ENCODE results near the gene SOCS7. TPM values are rescaled to one million over a fixed set of nuclear protein-coding genes. Genes with fewer than 3 reads are reported as not detected.

The SOCS7 gene
- total and polyA plus RNA-seq, 2 experiments from 2014 or later, result 2.7 to 15.9 TPM

DNA sequence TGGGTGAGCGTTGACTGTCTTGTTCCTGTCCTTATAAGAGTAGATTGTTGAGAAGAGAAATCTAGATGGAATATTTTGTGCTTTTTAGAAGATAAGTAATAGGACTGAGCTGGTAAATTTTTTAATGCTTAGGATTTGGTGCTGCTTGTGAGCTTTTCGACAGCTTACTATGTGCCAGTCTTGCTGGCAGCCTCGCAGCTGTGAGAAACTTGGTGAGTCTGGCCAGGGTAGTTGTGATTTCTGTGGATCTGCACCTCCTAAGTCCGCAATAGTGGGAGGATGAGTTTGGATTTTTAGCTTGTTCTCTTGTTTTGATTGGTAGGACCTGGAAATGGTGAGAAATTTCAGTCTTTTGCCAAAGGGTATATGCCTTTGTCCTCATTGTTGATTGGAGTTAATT, 3.6 kb downstream of the SOCS7 start:
- H3K9me3 ChIP-seq (ENCODE audit: low read depth), result no peaks in the 10 kb centered on the region
- no peak overlapping the region for H3K27ac ChIP-seq
- no peaks in the 10 kb centered on the region for H3K9me2 ChIP-seq (replicated peaks; ENCODE audit: insufficient read depth)
- peaks cover 81% of the 10 kb centered on the region for H3K79me2 ChIP-seq
- H4K20me1 ChIP-seq (ENCODE audit: insufficient read depth, poor library complexity, severe bottlenecking), result peaks cover 44% of the 10 kb centered on the region
- H2AFZ ChIP-seq, result no peak overlapping the region
- peak overlapping the region; percentile 98 for H3K4me2 ChIP-seq
- no peak overlapping the region for H3K4me3 ChIP-seq
- no peaks in the 10 kb centered on the region for H3K27me3 ChIP-seq
- DNase-seq (ENCODE audit: low spot score), result no peak
- H3K36me3 ChIP-seq (replicated peaks; ENCODE audit: insufficient read depth, low read depth), result no peaks in the 10 kb centered on the region
- 90% methylated on average over 4 of the region's 4 CpGs for WGBS (ENCODE audit: low lambda C conversion rate, missing lambda C conversion rate)
- peaks cover 45% of the 10 kb centered on the region for H3K4me1 ChIP-seq (ENCODE audit: insufficient read depth)
- TF ChIP-seq EZH2 (IDR thresholded peaks at IDR 0.05; ENCODE audit: borderline replicate concordance) (no peak), EZH2phosphoT487 (IDR thresholded peaks at IDR 0.05; ENCODE audit: low read depth, severe bottlenecking, unreplicated experiment) (no peak)
- TF ChIP-seq, protein P1, sequence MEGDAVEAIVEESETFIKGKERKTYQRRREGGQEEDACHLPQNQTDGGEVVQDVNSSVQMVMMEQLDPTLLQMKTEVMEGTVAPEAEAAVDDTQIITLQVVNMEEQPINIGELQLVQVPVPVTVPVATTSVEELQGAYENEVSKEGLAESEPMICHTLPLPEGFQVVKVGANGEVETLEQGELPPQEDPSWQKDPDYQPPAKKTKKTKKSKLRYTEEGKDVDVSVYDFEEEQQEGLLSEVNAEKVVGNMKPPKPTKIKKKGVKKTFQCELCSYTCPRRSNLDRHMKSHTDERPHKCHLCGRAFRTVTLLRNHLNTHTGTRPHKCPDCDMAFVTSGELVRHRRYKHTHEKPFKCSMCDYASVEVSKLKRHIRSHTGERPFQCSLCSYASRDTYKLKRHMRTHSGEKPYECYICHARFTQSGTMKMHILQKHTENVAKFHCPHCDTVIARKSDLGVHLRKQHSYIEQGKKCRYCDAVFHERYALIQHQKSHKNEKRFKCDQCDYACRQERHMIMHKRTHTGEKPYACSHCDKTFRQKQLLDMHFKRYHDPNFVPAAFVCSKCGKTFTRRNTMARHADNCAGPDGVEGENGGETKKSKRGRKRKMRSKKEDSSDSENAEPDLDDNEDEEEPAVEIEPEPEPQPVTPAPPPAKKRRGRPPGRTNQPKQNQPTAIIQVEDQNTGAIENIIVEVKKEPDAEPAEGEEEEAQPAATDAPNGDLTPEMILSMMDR (IDR thresholded peaks at IDR 0.05; ENCODE audit: poor library complexity), result no peak

DNA sequence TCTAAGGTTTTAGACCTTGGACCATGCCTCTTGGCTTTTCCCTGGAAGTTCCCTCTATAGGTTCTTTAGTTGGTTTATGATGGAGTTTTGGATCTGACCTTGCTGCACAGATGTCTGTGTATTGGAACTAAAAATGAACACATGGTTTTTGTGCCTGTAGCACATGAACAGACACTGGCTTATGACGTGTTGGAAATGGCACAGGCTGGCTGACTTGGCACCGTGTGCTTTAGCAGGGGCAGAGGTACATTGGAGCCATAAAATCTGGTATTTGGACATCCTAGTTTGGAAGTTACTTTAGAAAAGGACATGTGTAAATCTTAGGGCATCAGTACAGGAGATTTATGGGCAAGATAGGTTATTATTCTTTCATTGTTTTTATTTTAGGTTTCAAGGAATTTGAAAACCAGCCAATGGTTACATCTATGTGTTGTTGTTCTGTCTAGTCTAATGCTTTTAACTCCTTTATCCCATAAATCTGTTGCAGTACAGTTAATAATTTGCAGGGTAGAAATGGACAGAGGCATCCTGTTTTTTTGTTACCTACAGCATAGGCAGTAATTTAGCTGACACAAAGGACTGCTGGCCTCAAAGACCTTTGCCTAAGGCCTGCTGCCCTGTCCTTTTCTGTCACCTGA, 6.0 kb downstream of the SOCS7 start:
- Histone ChIP-seq H4K20me1 (ENCODE audit: insufficient read depth, poor library complexity, severe bottlenecking) (peaks cover 47% of the 10 kb centered on the region), H3K9me2 (replicated peaks; ENCODE audit: insufficient read depth) (no peaks in the 10 kb centered on the region), H3K27ac (peak overlapping the region; percentile 12), H3K79me2 (peaks cover 94% of the 10 kb centered on the region), H3K4me3 (no peak overlapping the region), H3K4me2 (peak overlapping the region; percentile 45), H3K27me3 (no peaks in the 10 kb centered on the region), H2AFZ (no peak overlapping the region), H3K4me1 (ENCODE audit: insufficient read depth) (peaks cover 44% of the 10 kb centered on the region), H3K9me3 (ENCODE audit: low read depth) (no peaks in the 10 kb centered on the region), H3K36me3 (replicated peaks; ENCODE audit: insufficient read depth, low read depth) (no peaks in the 10 kb centered on the region)
- TF ChIP-seq EZH2phosphoT487 (IDR thresholded peaks at IDR 0.05; ENCODE audit: low read depth, severe bottlenecking, unreplicated experiment) (no peak), EZH2 (IDR thresholded peaks at IDR 0.05; ENCODE audit: borderline replicate concordance) (no peak)
- TF ChIP-seq, protein P1 (IDR thresholded peaks at IDR 0.05; ENCODE audit: poor library complexity), result no peak
- no peak for DNase-seq (ENCODE audit: low spot score)
- WGBS (ENCODE audit: low lambda C conversion rate, missing lambda C conversion rate), result 46% methylated on average over 2 of the region's 2 CpGs

DNA sequence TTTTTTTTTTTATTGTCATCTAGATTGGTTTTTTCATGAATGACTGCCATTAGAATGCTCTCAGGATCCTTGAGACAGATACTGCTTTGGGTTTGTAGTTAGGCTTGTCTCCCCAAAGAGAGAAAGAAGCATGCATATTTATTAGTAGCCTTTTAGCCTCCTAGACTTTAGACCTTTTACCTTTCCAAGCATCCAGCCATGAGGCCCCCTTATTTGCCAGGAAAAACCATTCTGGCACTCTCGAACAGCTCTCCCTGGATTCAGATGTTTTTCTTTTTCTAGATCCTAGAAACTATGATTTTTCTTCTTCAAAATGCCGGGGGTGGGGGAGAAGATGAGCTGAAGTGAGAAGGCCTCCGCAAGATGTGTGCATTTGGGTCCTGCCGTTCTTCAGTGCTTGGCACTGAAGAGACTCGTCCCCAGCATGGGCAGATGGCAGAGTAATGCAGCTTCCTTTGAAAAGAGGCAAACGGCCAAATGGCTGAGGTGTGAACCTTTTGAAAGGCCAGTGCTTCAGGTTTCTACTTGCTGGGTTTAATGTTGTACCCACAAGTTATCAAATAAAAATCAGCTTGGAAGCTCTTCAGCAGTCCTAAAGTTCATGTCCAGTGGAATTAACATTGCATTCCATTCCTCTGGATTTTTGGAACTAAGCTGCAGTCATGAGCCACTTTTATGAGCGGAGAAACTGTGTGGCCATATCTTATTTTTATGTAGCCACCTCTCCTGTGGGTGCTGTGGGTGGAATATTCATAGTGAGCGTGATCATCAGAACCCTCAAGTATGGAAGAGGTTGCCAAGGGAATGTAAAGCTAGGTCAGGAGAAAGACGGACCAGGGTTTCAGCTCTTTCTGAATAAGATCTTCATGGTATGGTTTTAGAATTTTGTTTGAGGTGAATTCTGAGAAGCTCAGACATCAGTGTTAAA, 7.2 kb downstream of the SOCS7 start:
- Histone ChIP-seq H3K4me3 (no peak overlapping the region), H4K20me1 (ENCODE audit: insufficient read depth, poor library complexity, severe bottlenecking) (peaks cover 35% of the 10 kb centered on the region), H3K27ac (peak overlapping the region; percentile 21), H2AFZ (no peak overlapping the region), H3K9me3 (ENCODE audit: low read depth) (no peaks in the 10 kb centered on the region), H3K4me1 (ENCODE audit: insufficient read depth) (peaks cover 36% of the 10 kb centered on the region), H3K36me3 (replicated peaks; ENCODE audit: insufficient read depth, low read depth) (no peaks in the 10 kb centered on the region), H3K27me3 (no peaks in the 10 kb centered on the region), H3K9me2 (replicated peaks; ENCODE audit: insufficient read depth) (no peaks in the 10 kb centered on the region), H3K4me2 (peak overlapping the region; percentile 45), H3K79me2 (peaks cover 88% of the 10 kb centered on the region)
- TF ChIP-seq EZH2phosphoT487 (IDR thresholded peaks at IDR 0.05; ENCODE audit: low read depth, severe bottlenecking, unreplicated experiment), result no peak
- TF ChIP-seq, protein P1 (IDR thresholded peaks at IDR 0.05; ENCODE audit: poor library complexity), result no peak
- no peak for TF ChIP-seq EZH2 (IDR thresholded peaks at IDR 0.05; ENCODE audit: borderline replicate concordance)
- no peak for DNase-seq (ENCODE audit: low spot score)
- 89% methylated on average over 9 of the region's 9 CpGs for WGBS (ENCODE audit: low lambda C conversion rate, missing lambda C conversion rate)

All from hepatocyte (in vitro differentiated cells).